ENCODE measurements around the gene RRAS2.

DNA sequence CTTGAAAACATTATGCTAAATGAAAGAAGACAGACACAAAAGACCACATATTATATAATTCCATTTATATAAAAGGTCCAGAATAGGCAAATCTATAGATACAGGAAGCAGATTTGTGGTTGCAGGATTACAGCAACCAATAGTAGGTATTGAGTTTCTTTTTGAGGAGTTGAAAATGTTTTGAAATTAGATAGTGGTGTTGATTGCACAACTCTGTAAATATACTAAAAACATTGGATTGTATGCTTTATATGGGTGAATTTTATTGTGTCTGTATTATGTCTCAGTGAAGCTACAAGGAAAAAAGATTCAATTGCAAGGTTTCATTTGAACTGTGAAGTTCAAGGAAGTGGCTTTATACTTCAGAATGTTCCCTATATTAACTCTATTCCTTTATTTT, 3.0 kb upstream of the RRAS2 start:
- TF ChIP-seq, protein P1, sequence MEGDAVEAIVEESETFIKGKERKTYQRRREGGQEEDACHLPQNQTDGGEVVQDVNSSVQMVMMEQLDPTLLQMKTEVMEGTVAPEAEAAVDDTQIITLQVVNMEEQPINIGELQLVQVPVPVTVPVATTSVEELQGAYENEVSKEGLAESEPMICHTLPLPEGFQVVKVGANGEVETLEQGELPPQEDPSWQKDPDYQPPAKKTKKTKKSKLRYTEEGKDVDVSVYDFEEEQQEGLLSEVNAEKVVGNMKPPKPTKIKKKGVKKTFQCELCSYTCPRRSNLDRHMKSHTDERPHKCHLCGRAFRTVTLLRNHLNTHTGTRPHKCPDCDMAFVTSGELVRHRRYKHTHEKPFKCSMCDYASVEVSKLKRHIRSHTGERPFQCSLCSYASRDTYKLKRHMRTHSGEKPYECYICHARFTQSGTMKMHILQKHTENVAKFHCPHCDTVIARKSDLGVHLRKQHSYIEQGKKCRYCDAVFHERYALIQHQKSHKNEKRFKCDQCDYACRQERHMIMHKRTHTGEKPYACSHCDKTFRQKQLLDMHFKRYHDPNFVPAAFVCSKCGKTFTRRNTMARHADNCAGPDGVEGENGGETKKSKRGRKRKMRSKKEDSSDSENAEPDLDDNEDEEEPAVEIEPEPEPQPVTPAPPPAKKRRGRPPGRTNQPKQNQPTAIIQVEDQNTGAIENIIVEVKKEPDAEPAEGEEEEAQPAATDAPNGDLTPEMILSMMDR (IDR thresholded peaks at IDR 0.05), result no peak
- no peak for TF ChIP-seq POLR2A (IDR thresholded peaks at IDR 0.05)
